M059J (cell line): Measurements from ENCODE around the gene LAMA2. TPM values are rescaled to one million over a fixed set of nuclear protein-coding genes. Genes with fewer than 3 reads are reported as not detected.

Source experiments
- DNase-seq: peaks from one replicate; pipeline ENCODE4 v3.0.0-alpha.2; 2012; ENCODE audit warnings: low read depth
- total RNA-seq: library from RNA; depleted of rRNA; stranded (reverse); fragments of >200 nt; shearing (Covaris generic); gene quantifications from 2 replicates; pipeline ENCODE4 v1.2.3, GENCODE V29; 2014

The LAMA2 gene
- total RNA-seq, 1 experiment from 2014 or later, result 3.8 TPM

GRCh38 chr6:129490521-129491255, 607.8 kb downstream of the LAMA2 start:
- DNase-seq, result peak; percentile 98

GRCh38 chr6:129491436-129491835, 608.5 kb downstream of the LAMA2 start:
- peak; percentile 63 for DNase-seq

DNA sequence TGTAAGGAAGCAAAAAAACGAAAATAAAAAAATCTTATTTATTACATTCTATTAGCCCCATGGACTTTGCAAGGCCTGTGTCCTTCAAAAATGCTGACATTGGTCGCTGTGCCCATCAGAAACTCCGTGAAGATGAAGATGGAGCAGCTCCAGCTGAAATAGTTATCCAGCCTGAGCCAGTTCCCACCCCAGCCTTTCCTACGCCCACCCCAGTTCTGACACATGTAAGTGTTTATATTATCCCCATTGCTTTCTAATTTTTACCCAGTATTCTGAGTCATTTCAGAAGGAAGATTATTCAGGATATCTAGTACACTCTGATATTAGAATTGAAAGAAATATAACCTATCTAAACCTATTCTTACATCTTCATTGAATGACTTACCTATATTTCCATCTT, 609.3 kb downstream of the LAMA2 start:
- DNase-seq, result peak; percentile 14

DNA sequence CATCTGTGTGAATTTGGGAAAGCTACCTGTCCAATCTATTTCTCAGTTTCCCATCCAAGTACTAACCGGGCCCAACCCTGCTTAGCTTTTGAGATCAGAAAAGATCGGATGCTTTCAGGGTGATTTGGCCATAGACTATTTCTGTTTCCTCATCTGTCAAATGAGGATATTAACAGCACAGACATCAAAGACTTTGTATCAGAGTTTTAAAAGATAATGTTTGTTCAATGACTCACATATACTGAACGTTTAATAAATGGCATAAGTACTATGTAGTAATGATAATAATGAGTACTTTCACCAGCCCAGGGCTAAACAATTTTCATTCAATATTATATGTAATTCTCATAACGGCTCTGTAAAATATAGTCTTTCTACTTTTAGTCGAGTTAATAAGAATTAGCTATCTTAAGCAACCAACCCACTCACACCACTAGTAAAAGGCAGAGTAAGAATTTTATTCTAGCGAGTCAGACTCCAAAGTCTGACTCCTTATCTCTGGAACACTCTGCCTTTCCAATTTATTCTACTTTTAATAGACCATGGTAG, 610.5 kb downstream of the LAMA2 start:
- peak; percentile 70 for DNase-seq

- no peak for DNase-seq
Measured at GRCh38 chr6:129494099-129494498, 611.2 kb downstream of the LAMA2 start.

DNA sequence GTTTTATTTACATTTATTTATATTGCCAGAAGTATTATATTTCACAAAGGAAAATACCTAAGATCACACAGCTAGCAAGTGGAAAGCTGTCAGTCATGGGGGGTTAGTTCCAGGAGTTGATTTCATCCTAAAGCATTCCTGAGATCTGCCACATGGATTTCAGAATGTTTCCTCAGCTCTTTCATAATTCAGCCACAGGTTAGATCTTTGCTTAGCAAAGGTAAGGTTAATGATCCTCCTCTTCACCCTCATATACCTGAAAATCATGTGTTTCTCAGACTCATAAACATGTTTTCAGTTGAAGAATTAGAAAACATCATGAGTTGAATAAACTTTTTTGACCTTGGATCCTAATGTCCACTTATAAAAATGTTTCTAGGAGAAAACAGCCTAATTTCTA, 611.6 kb downstream of the LAMA2 start:
- no peak for DNase-seq

DNA sequence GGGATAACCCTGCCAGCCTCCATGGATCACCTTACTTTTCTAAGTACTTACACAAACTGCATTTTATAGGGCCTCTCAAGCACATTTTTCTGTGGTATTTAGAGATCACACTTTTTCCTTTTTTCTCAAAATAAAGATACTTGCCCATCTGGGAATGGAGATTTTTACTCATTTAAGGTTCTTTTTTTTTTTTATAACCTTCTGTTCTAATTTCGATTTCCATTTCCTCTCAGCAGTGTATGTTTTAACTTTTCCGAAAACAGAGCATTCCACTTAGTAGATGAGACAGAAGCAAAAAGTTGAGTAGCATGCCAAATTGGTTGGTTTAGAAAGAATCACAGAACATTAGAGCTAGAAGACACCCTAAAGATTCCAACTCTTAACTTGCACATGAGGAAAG, 612.7 kb downstream of the LAMA2 start:
- DNase-seq, result no peak

DNA sequence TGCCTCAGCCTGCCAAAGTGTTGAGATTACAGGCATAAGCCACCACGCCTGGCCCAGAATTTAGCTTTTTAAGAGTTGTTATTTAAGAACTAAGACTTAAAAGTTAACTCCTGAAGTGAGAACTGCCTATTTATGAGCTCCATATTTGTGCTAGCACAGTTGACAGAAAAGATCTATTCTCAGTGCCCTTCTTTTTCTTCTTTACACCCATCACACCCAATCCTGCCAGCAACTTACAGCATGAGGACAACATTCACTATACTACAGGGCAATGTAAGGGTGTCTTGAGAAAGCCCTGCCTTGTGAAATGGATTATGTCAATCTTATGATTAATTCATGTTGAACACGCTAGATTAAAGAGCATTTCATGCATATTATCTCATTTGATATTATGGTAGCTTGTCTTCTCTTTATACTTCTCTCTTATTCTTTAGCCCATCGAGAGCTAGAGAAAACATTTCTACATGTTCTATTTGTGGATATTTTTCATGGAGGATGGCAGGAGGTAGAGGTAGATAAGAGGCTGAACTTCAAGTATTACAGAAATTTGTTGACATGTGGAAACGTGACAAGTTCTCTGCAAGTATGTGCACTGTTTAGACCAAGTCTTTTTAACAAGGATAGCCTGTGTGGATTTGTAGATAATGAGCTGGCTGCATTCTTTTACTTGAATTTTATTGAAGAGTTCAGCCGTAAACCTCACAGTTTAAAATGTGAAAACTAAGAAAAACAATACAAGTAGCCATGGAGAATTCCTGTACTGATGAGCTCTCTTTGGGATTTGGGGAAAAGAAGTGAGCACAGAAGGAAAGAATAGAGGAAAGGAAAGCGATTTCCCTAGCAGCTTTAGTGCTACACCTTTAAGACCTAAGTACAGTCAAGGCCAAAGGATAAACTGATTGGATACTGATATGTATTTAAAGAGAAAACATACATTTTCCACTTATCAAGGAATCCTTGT, 614.8 kb downstream of the LAMA2 start:
- peak; percentile 81 for DNase-seq

DNA sequence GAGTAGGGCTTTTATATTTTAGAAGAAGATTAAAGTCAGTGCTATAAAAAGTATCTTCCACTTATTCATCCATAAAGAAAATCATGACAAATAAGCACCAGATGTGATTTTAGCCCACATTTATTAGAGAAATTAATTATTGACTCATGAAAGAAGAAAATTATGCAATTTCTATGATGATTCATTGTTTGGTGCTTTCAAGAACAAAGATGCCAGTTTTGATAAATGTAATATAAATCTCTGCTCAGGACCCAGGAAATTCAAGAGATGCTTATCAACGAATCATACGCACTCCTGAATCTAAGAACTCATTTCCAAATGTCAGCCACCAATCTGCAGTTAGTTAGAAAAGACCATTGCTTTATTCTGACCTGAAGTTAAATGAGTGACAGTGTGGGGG, 615.6 kb downstream of the LAMA2 start:
- peak; percentile 73 for DNase-seq

GRCh38 chr6:129498950-129499842, 616.3 kb downstream of the LAMA2 start:
- DNase-seq, result peak; percentile 83

DNA sequence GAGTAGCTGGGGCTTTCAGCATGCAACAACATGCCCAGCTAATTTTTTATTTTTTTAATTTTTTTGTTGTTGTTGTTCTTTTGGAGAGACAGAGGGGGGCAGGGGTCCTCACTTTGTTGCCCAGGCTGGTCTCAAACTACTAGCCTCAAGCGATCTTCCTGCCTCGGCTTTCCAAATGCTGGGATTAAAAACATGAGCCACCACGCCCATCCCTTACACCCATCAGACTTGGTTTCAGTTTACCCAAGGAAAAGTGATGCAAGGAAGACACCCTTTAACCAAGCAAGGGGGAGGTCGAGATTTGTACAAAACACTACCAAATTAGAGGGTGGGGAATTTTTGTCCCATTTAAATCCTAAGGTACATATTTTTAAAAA, 616.9 kb downstream of the LAMA2 start:
- DNase-seq, result no peak

- DNase-seq, result peak; percentile 99
Measured at GRCh38 chr6:129500958-129501739, 618.2 kb downstream of the LAMA2 start.

DNA sequence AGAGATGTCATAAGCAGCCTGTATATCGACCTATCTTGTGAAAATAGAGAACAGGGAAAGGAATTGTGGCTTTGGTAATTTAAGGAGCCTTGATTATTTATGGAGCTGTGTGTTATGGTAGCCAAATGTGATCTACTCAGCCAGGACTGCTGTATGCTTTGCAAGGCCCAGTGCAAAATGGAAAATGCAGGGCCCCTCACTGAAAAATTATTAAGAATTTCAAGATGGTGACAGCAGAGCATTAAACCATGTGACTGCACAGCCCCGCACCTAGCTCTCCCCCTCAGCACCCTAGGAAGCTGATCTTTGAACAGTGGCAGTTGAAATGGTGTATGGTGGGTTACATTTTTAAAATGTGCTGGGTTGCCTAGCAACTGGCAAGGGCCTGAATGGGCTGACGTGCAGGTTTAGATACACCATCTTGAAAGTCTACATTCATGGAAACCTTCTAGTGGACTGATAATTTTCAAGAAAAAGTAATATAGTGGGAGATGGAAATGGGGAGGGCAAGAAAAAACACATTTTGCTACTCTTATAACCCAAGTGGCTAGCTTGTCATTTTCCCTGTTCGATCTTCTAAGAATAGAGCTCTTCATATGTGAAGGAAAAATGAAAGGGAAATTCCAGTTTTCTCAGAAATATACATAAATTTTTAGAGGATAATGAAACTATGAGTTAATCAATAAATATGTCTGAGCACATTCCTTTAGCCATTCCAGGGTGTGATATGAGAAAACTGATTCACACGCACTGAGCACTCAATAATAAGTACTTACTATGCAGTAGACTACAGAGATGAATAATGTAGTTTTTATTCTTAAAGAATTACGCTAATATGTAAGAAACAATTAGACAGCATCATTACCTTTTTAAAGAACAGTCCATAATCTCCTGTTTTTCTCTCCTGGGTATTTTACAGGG, 619.1 kb downstream of the LAMA2 start:
- DNase-seq, result peak; percentile 8

DNA sequence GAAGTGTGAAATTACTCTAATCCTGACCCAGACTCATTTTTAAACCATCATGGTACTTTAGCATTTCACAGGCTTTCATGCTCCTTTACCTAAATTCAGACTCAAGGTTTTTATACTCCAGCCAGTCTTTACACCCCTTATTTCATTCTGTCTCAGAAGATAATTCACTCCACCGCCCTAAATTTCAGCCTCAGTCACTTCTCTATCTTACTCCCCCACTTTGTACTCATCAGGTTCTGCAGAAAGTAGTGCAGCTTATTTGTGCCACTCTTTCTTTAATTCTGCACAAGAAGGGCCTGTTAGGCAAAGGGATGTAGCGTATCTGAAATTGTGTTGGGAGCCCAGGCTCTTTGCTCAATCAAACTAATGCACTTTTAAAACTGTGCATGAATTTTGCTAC, 621.5 kb downstream of the LAMA2 start:
- DNase-seq, result no peak

DNA sequence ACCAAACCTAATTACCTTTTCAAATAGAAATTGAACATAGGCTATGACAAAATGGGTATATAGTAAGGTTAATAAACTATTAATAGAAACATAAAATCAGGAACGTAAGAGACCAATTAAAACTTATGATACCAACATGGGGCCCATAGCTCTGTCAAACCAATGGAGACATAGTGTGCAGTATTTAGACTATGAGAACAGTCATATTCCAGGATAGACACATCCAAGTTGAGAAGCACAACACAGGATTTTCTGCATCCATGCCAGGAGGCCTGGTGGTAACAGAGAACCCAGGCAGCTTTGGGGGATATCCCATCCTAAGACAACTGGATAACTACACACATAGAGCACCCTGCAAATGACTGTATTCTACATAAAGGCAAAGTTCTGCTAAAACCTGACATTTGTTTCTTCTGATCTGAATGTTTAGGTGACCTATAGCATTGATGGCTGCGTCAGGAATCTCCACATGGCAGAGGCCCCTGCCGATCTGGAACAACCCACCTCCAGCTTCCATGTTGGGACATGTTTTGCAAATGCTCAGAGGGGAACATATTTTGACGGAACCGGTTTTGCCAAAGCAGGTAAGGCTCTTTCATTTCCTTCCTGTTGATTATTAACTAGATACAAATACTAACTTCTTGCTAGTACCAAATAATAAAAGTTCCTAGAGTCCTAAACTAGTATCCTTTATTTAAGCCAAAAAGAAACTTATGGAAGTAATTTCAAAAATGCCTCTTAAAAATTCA, 624.3 kb downstream of the LAMA2 start:
- no peak for DNase-seq

DNA sequence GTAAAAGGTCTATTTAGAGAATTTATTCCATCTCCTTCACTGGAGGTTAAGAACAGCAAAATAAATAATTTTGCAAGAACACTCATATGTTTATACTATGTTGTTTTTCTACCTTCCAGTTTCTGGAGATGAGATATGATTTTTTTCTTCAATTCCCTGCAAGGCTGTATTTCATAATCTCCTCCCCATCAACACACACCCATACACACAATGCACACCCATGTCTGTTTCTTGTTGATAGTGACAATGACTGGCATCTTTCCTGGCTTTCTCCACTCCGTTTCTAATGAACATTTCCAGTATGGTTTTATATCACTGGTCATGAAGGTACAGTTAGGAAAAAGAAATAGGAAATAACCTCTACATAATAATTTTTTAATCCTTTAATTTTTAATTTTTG, 624.9 kb downstream of the LAMA2 start:
- DNase-seq, result no peak

DNA sequence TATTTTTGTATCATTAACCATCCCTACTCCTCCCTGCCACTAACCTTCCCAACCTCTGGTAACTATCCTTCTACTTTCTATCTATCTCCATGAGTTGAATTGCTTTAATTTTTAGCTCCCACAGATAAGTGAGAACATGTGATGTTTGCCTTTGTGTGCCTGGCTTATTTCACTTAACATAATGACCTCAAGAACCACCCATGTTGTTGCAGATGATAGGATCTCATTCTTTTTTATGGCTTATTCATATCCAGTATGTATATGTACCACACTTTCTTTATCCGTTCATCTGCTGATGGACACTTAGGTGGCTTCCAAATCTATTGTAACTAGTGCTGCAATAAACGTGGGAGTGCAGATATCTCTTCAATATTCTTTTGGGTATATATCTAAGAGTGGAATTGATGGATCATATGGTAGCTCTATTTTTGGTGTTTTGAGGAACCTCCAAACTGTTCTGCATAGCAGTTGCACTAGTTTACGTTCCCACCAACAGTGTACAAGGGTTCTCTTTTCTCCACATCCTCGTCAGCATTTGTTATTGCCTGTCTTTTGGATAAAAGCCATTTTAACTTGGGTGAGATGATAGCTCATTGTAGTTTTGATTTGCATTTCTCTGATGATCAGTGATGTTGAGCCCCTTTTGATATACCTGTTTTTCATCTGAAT, 625.7 kb downstream of the LAMA2 start:
- DNase-seq, result no peak

DNA sequence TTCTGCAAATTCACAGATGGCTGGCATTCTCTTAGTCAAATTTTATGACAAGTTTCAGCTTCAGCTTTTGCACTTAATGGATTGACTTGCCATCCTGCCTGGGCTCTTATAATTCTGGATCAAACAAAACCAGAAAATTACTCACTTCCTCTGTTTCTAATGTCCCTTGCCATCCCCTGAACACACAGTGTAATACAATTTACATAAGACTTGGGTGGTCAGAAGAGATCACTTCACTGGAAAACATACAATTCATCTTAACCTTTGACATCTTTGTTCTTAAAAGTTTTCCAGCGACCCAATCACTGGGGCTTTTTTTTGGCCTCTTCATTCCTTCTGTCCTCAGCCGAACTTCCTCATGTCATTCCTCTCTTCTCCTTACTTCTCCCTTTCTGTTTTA, 628.0 kb downstream of the LAMA2 start:
- peak; percentile 83 for DNase-seq
